Measurements from ENCODE around the gene CNP. TPM values are rescaled to one million over a fixed set of nuclear protein-coding genes. Genes with fewer than 3 reads are reported as not detected.

Gene CNP
- total RNA-seq, 2 donors from 2014 or later: 32.4 to 56.3 TPM

DNA sequence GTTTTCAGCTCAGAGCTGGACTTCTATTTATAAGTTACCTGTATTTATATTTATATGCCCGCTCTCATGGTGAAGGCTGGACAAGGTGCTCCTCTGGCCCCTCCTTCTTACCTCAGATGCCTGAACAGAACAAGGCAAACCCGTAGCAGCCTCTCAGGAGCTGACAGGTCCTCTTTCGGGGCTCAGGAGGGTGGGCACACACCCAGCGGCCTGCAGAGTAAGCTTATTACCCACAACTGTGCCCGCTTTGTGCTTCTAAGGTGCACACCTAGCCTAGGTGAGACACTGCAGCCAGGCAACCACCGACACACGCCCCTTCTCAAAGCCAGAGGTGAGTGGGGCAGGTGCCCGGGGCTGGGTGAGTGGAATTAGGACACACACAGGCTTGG lies 58.6 kb downstream of the CNP start:
- peaks cover 21% of the 10 kb centered on the region for H3K36me3 ChIP-seq
- H3K9me3 ChIP-seq: no peaks in the 10 kb centered on the region
- no peak for DNase-seq (ENCODE audit: low spot score)
- no peaks in the 10 kb centered on the region for H3K27me3 ChIP-seq (replicated peaks; ENCODE audit: insufficient read depth)
- TF ChIP-seq, protein P1, sequence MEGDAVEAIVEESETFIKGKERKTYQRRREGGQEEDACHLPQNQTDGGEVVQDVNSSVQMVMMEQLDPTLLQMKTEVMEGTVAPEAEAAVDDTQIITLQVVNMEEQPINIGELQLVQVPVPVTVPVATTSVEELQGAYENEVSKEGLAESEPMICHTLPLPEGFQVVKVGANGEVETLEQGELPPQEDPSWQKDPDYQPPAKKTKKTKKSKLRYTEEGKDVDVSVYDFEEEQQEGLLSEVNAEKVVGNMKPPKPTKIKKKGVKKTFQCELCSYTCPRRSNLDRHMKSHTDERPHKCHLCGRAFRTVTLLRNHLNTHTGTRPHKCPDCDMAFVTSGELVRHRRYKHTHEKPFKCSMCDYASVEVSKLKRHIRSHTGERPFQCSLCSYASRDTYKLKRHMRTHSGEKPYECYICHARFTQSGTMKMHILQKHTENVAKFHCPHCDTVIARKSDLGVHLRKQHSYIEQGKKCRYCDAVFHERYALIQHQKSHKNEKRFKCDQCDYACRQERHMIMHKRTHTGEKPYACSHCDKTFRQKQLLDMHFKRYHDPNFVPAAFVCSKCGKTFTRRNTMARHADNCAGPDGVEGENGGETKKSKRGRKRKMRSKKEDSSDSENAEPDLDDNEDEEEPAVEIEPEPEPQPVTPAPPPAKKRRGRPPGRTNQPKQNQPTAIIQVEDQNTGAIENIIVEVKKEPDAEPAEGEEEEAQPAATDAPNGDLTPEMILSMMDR (IDR thresholded peaks at IDR 0.05): peak; percentile 2
- H3K4me3 ChIP-seq: peak overlapping the region; percentile 45
- peaks cover 15 to 32% of the 10 kb centered on the region in 2 donors for H3K4me1 ChIP-seq (ENCODE audit: control insufficient read depth in 1 of 2, low read depth in 2 of 2)
- H3K27ac ChIP-seq: peak overlapping the region in 1 of 2 donors; percentile 47
- no peak for ATAC-seq (ENCODE audit: insufficient number of reproducible peaks, low FRiP score, low read depth)

DNA sequence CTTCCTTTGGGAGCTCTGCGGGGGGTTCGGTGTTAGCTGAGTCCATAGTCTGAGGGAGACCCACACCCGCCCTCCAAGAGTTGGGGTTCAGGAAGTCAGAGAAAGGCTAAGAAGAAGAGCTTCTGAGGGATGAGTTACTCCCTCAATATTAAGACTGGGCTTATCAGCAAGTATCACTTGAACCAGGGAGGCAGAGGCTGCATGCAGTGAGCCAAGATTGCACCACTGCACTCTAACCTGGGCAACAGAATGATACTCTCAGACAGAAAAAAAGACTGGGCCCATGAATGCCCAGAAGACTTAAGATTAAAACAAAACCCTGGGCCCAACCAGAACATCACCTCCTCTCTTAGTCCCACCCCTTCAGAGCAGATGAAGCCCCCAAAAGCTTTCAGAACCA lies 59.3 kb downstream of the CNP start:
- Histone ChIP-seq H3K9me3 (no peaks in the 10 kb centered on the region), H3K36me3 (peaks cover 21% of the 10 kb centered on the region), H3K27me3 (replicated peaks; ENCODE audit: insufficient read depth) (no peaks in the 10 kb centered on the region), H3K4me3 (no peak overlapping the region), H3K27ac (no peak overlapping the region), H3K4me1 (ENCODE audit: control insufficient read depth in 1 of 2, low read depth in 2 of 2) (peaks cover 9 to 26% of the 10 kb centered on the region in 2 donors)
- DNase-seq (ENCODE audit: low spot score): no peak
- TF ChIP-seq, protein P1 (IDR thresholded peaks at IDR 0.05): no peak
- ATAC-seq (ENCODE audit: insufficient number of reproducible peaks, low FRiP score, low read depth): no peak

DNA sequence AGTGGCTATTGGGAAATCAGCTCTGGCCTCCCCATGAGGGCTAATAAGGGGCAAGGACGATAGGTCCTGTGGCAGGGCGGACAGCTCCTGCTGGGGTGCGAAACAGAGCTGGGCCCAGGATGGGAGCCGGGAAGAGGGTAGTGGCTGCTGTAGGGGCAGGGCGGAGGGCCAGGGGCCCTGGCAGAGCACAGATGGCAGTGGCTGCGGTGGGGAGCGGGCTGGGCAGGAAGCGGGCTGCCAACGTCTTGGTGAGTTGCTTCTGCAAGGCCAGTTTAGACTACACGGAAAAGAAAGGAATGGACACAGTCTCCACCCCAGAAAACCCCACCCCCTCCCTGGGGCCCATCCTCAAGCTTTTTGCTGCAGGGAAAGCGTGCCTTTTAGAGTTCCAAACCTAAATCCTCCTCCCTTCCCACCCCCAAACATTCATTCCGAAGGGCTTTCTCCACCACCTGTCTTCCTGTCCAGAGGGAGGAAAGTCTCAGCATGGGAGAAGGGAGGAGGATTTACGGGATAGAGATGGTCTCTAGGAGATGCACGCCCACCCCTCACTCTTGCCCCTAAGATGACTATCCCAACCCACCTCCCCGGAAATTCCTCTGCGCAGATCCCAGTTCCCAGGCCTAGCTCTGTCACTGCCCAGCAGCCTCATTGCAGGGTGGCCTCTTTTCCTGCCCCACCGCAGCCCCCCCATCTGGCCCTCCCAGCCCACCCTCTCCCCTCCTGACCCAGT lies 60.4 kb downstream of the CNP start:
- ATAC-seq (ENCODE audit: insufficient number of reproducible peaks, low FRiP score, low read depth): no peak
- no peak overlapping the region for H3K27ac ChIP-seq
- H3K4me1 ChIP-seq (ENCODE audit: control insufficient read depth in 1 of 2, low read depth in 2 of 2): peaks cover 8 to 19% of the 10 kb centered on the region in 2 donors
- H3K4me3 ChIP-seq: no peak overlapping the region
- H3K27me3 ChIP-seq (replicated peaks; ENCODE audit: insufficient read depth): no peaks in the 10 kb centered on the region
- no peak for DNase-seq (ENCODE audit: low spot score)
- H3K36me3 ChIP-seq: peaks cover 21% of the 10 kb centered on the region
- no peaks in the 10 kb centered on the region for H3K9me3 ChIP-seq
- TF ChIP-seq, protein P1 (IDR thresholded peaks at IDR 0.05): no peak

Other genes with a start within 250 kb of the CNP start
- gene HAP1, start 232.2 kb upstream of the CNP start, total RNA-seq: under 1 TPM in 1 of 2 donors, not detected in 1; 0.35 TPM
- gene JUP, start 180.1 kb upstream of the CNP start, total RNA-seq: 10 to 100 TPM; 82.4 to 98.7 TPM
- gene P3H4, start 154.8 kb upstream of the CNP start, total RNA-seq: 10 to 100 TPM; 20.7 to 41.0 TPM
- 100 to 1,000 TPM; 125 to 188 TPM for gene FKBP10, start 153.8 kb upstream of the CNP start, total RNA-seq
- 10 to 100 TPM; 62.1 to 69.7 TPM for gene NT5C3B, start 130.6 kb upstream of the CNP start, total RNA-seq
- gene KLHL10, start 129.0 kb upstream of the CNP start, total RNA-seq: not detected
- 10 to 100 TPM; 22.6 to 28.6 TPM for gene KLHL11, start 101.4 kb upstream of the CNP start, total RNA-seq
- gene ACLY, start 47.8 kb upstream of the CNP start, total RNA-seq: 10 to 100 TPM; 76.3 to 81.5 TPM
- 1 to 10 TPM; 1.1 to 2.2 TPM for gene ODAD4, start 36.2 kb upstream of the CNP start, total RNA-seq
- gene DNAJC7, start 50.6 kb downstream of the CNP start, total RNA-seq: 10 to 100 TPM; 61.2 to 80.6 TPM
- gene NKIRAS2, start 53.3 kb downstream of the CNP start, total RNA-seq: 10 to 100 TPM; 43.8 to 46.2 TPM
- under 1 TPM; 0.21 to 0.54 TPM for gene C17orf113, start 83.8 kb downstream of the CNP start, total RNA-seq
- not detected for gene ZNF385C, start 131.7 kb downstream of the CNP start, total RNA-seq
- 10 to 100 TPM; 13.7 to 18.5 TPM for gene DHX58, start 145.9 kb downstream of the CNP start, total RNA-seq
- gene KAT2A, start 154.6 kb downstream of the CNP start, total RNA-seq: 10 to 100 TPM; 26.4 to 31.3 TPM
- not detected for gene HSPB9, start 156.0 kb downstream of the CNP start, total RNA-seq
- 100 to 1,000 TPM in 1 of 2 donors, 10 to 100 TPM in 1; 89.2 to 158 TPM for gene RAB5C, start 188.2 kb downstream of the CNP start, total RNA-seq
- under 1 TPM in 1 of 2 donors, not detected in 1; 0.21 TPM for gene KCNH4, start 214.3 kb downstream of the CNP start, total RNA-seq
- not detected for gene HCRT, start 218.7 kb downstream of the CNP start, total RNA-seq
- 10 to 100 TPM; 45.8 to 56.1 TPM for gene GHDC, start 227.7 kb downstream of the CNP start, total RNA-seq